PFSK-1 (cell line): ENCODE measurements around the gene GGNBP2.

Source experiments
- FOXP2 ChIP-seq: optimal IDR thresholded peaks from 2 replicates; pipeline ENCODE3; 2011; ENCODE audit warnings: borderline replicate concordance, control low read depth, inconsistent platforms; ENCODE audit not compliant: insufficient read depth; ENCODE audit errors: extremely low read length, extremely low read depth
- POLR2AphosphoS5 ChIP-seq: IDR thresholded peaks from 2 replicates; pipeline ENCODE4 v1.6.1; 2012; ENCODE audit warnings: low read depth, mild to moderate bottlenecking, control low read depth, low read length, moderate library complexity
- SIN3A ChIP-seq: IDR thresholded peaks from 2 replicates; pipeline ENCODE4 v1.6.1; 2012; ENCODE audit warnings: mild to moderate bottlenecking, low read length, moderate library complexity, borderline replicate concordance; ENCODE audit not compliant: insufficient read depth
- TAF1 ChIP-seq: IDR thresholded peaks from 2 replicates; pipeline ENCODE4 v1.6.1; 2012; ENCODE audit warnings: low read length, control low read depth, borderline replicate concordance; ENCODE audit not compliant: insufficient read depth
- TF ChIP-seq, protein P1 (sequence below), 2 experiments: IDR thresholded peaks; 2 replicates each; pipeline versions ENCODE4 v1.6.1 to v1.8.0; 2011 to 2012; ENCODE audit warnings: low read depth in 2 of 2, low read length in 2 of 2, control low read depth in 1 of 2, inconsistent platforms in 1 of 2, mild to moderate bottlenecking in 1 of 2, moderate library complexity in 1 of 2; ENCODE audit not compliant: insufficient read depth in 1 of 2

The GGNBP2 gene

DNA sequence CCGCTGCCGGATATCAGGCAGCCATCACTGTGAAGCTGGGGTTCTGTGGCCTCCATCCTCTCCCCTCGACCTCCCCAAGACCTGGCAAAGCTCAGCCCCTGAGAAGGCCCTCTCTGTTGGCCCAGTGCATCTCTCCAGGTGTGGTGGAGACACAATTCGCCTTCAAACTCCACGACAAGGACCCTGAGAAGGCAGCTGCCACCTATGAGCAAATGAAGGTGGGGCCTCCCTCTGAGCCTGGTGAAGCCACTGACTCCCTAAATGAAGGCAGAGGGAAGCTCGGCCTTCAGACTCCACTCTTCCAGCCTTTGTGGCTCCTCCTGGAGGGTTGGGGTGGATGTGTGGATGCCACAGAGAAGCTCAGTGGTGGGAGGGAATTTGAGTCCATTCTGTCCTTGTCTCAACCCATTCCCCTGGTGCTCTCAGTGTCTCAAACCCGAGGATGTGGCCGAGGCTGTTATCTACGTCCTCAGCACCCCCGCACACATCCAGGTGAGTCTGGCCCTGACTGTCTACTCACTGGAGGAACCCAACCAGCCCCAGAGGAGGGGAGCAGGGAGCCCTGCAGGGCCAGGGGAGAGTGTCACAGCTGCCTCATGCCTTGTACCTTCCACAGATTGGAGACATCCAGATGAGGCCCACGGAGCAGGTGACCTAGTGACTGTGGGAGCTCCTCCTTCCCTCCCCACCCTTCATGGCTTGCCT is 55.0 kb downstream of the GGNBP2 start:
- no peak for TF ChIP-seq TAF1
- no peak for TF ChIP-seq SIN3A
- TF ChIP-seq, protein P1, sequence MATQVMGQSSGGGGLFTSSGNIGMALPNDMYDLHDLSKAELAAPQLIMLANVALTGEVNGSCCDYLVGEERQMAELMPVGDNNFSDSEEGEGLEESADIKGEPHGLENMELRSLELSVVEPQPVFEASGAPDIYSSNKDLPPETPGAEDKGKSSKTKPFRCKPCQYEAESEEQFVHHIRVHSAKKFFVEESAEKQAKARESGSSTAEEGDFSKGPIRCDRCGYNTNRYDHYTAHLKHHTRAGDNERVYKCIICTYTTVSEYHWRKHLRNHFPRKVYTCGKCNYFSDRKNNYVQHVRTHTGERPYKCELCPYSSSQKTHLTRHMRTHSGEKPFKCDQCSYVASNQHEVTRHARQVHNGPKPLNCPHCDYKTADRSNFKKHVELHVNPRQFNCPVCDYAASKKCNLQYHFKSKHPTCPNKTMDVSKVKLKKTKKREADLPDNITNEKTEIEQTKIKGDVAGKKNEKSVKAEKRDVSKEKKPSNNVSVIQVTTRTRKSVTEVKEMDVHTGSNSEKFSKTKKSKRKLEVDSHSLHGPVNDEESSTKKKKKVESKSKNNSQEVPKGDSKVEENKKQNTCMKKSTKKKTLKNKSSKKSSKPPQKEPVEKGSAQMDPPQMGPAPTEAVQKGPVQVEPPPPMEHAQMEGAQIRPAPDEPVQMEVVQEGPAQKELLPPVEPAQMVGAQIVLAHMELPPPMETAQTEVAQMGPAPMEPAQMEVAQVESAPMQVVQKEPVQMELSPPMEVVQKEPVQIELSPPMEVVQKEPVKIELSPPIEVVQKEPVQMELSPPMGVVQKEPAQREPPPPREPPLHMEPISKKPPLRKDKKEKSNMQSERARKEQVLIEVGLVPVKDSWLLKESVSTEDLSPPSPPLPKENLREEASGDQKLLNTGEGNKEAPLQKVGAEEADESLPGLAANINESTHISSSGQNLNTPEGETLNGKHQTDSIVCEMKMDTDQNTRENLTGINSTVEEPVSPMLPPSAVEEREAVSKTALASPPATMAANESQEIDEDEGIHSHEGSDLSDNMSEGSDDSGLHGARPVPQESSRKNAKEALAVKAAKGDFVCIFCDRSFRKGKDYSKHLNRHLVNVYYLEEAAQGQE (IDR thresholded peaks at IDR 0.05; ENCODE audit: insufficient read depth in 1 of 2, low read depth in 2 of 2, low read length in 2 of 2): no peak
- TF ChIP-seq FOXP2: no peak
- no peak for TF ChIP-seq POLR2AphosphoS5

DNA sequence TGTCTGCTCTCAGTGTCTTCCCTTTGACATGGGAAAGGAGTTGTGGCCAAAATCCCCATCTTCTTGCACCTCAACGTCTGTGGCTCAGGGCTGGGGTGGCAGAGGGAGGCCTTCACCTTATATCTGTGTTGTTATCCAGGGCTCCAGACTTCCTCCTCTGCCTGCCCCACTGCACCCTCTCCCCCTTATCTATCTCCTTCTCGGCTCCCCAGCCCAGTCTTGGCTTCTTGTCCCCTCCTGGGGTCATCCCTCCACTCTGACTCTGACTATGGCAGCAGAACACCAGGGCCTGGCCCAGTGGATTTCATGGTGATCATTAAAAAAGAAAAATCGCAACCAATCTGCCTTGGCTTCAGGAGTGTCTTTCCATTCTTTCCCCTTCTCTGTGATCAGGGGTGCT is 55.7 kb downstream of the GGNBP2 start:
- TF ChIP-seq FOXP2 (no peak), TAF1 (no peak), POLR2AphosphoS5 (no peak), SIN3A (no peak)
- TF ChIP-seq, protein P1 (IDR thresholded peaks at IDR 0.05; ENCODE audit: insufficient read depth in 1 of 2, low read depth in 2 of 2, low read length in 2 of 2): no peak

DNA sequence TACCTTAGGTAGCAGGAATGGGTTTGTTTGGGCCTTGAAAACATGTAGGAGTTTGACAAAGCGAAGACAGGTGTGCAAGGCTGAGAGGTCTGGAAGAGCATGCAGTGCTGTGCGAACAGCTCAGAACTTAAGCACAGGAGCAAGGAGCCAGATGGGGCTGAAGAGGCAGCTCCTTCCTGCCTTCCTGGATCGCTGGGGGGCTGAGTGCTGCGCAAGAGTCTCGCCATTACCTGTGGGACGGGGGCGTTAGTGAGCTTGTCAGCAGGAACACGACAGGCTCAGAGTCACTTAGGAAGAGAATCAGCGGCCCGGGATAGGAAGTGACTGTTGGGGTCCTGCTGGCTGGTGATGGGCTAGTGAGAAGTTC is 56.2 kb downstream of the GGNBP2 start:
- TF ChIP-seq, protein P1 (IDR thresholded peaks at IDR 0.05; ENCODE audit: insufficient read depth in 1 of 2, low read depth in 2 of 2, low read length in 2 of 2): no peak
- TF ChIP-seq SIN3A (no peak), POLR2AphosphoS5 (no peak), FOXP2 (no peak), TAF1 (no peak)

DNA sequence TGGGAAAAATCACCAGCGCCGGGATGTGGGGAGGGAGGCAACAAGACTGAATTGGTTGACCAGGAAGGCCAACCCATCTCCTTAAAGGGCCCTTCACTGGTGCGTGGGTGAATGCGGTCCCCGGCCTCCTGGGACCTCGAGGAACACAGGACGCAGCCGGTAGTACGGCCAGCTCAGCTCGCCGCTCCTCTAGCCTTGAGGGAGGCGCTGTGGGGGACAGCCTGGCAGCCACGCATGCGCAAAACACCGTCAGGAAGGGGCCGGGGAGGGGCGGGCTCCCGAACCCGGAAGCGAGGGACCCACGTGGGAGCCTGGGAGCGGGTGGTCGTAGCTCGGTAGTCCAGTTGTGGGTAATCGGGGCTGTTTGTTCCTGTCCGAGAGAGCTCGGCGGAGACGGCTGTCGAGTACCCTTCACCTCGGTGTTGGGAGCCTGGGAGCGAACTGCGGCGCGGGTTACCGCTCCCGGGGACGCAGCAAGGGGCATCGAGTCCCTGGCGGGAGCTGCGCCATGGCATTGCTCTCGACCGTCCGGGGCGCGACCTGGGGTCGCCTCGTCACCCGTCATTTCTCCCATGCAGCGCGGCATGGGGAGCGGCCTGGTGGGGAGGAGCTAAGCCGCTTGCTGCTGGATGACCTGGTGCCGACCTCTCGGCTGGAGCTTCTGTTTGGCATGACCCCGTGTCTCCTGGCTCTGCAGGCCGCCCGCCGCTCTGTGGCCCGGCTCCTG is 56.7 kb downstream of the GGNBP2 start, which contains the start of gene MRM1:
TSS of gene MRM1 (plus strand) at position 281 of the 727 bp plus-strand sequence. CDS start at position 509, 228 bp downstream.
- TF ChIP-seq SIN3A (peak; percentile 48; the same call in 1 of the 2 replicates), POLR2AphosphoS5 (peak; percentile 95), TAF1 (peak; percentile 63; the same call in 1 of the 2 replicates), FOXP2 (peak; percentile 56)
- TF ChIP-seq, protein P1 (IDR thresholded peaks at IDR 0.05; ENCODE audit: insufficient read depth in 1 of 2, low read depth in 2 of 2, low read length in 2 of 2): no peak
